Mesenchymal stem cell (in vitro differentiated cells and primary cell): Measurements from ENCODE around the gene GABPB1.
A peak's percentile ranks its signal among the peaks of the same experiment; 100 is the strongest.

Experiments
- DNase-seq: peaks from one replicate; pipeline ENCODE4 v3.0.0-alpha.2; 2013
- H2AFZ ChIP-seq: one replicate; pipeline ENCODE4 v1.6.1; 2013; ENCODE audit warnings: low read depth, mild to moderate bottlenecking, control low read depth, inconsistent platforms, low read length, moderate library complexity
- H2AK5ac ChIP-seq: 2 replicates; pipeline ENCODE4 v1.6.1; 2013; ENCODE audit warnings: low read length, moderate library complexity, mild to moderate bottlenecking, inconsistent platforms; ENCODE audit not compliant: severe bottlenecking
- H2BK120ac ChIP-seq: one replicate; pipeline ENCODE4 v1.6.1; 2013; ENCODE audit warnings: low read depth, mild to moderate bottlenecking, inconsistent platforms, low read length, moderate library complexity
- H2BK12ac ChIP-seq, 2 experiments: one replicate each; pipeline ENCODE4 v1.6.1; 2013; ENCODE audit warnings: inconsistent platforms in 2 of 2, low read length in 2 of 2, mild to moderate bottlenecking in 2 of 2, moderate library complexity in 2 of 2, control low read depth in 1 of 2
- H2BK15ac ChIP-seq: one replicate; pipeline ENCODE4 v1.6.1; 2013; ENCODE audit warnings: mild to moderate bottlenecking, low read depth, inconsistent platforms; ENCODE audit not compliant: poor library complexity, severe bottlenecking
- H2BK5ac ChIP-seq: 2 replicates; pipeline ENCODE4 v1.6.1; 2013; ENCODE audit warnings: low read depth, mild to moderate bottlenecking, low read length, control low read depth, inconsistent platforms; ENCODE audit not compliant: poor library complexity, severe bottlenecking
- H3K14ac ChIP-seq, 2 experiments: one replicate each; pipeline ENCODE4 v1.6.1; 2013; ENCODE audit warnings: inconsistent platforms in 2 of 2, low read length in 2 of 2, control low read depth in 1 of 2, mild to moderate bottlenecking in 1 of 2, moderate library complexity in 1 of 2
- H3K18ac ChIP-seq, 2 experiments: one replicate each; pipeline ENCODE4 v1.6.1; 2013; ENCODE audit warnings: inconsistent platforms in 2 of 2, low read length in 2 of 2, control low read depth in 1 of 2, low read depth in 1 of 2, mild to moderate bottlenecking in 1 of 2
- H3K23ac ChIP-seq, 2 experiments: one replicate each; pipeline ENCODE4 v1.6.1; 2013; ENCODE audit warnings: inconsistent platforms in 2 of 2, low read length in 2 of 2, mild to moderate bottlenecking in 2 of 2, moderate library complexity in 2 of 2, control low read depth in 1 of 2
- H3K27ac ChIP-seq: 2 replicates; pipeline ENCODE4 v1.5.1; 2013; ENCODE audit warnings: mild to moderate bottlenecking, moderate library complexity, low read length, control low read depth, inconsistent platforms; ENCODE audit not compliant: poor library complexity, severe bottlenecking
- H3K27me3 ChIP-seq, 2 experiments: 2 replicates each; pipeline versions ENCODE4 v1.6.1 to v1.7.0; 2013; ENCODE audit warnings: low read length in 2 of 2, mild to moderate bottlenecking in 2 of 2, moderate library complexity in 2 of 2, control low read depth in 1 of 2, inconsistent platforms in 1 of 2; ENCODE audit not compliant: control insufficient read depth in 1 of 2, insufficient read depth in 1 of 2
- H3K36me3 ChIP-seq, 2 experiments: 2 replicates each; pipeline versions ENCODE4 v1.6.1 to v1.7.0; 2013; ENCODE audit warnings: low read length in 2 of 2, control low read depth in 1 of 2, inconsistent platforms in 1 of 2, low read depth in 1 of 2, mild to moderate bottlenecking in 1 of 2; ENCODE audit not compliant: insufficient read depth in 2 of 2, control insufficient read depth in 1 of 2
- H3K4ac ChIP-seq, 2 experiments: one replicate each; pipeline ENCODE4 v1.6.1; 2013; ENCODE audit warnings: inconsistent platforms in 2 of 2, low read length in 2 of 2, mild to moderate bottlenecking in 2 of 2, moderate library complexity in 2 of 2, control low read depth in 1 of 2, low read depth in 1 of 2
- H3K4me1 ChIP-seq: 2 replicates; pipeline ENCODE4 v1.6.1; 2013; ENCODE audit warnings: low read depth, low read length, control low read depth; ENCODE audit not compliant: control insufficient read depth, insufficient read depth
- H3K4me2 ChIP-seq: 2 replicates; pipeline ENCODE4 v1.6.1; 2013; ENCODE audit warnings: low read length, mild to moderate bottlenecking, inconsistent platforms; ENCODE audit not compliant: poor library complexity, severe bottlenecking
- H3K4me3 ChIP-seq, 2 experiments: 2 replicates each; pipeline versions ENCODE4 v1.5.1 to v1.7.0; 2013; ENCODE audit warnings: low read length in 2 of 2, mild to moderate bottlenecking in 2 of 2, control low read depth in 1 of 2, low read depth in 1 of 2; ENCODE audit not compliant: insufficient read depth in 1 of 2
- H3K79me1 ChIP-seq: replicated peaks from 2 replicates; pipeline ENCODE4 v1.6.1; 2013; ENCODE audit warnings: mild to moderate bottlenecking, control low read depth, low read length, inconsistent platforms; ENCODE audit not compliant: poor library complexity, severe bottlenecking
- H3K9ac ChIP-seq: 2 replicates; pipeline ENCODE4 v1.7.0; 2013; ENCODE audit warnings: mild to moderate bottlenecking, low read length, moderate library complexity
- H3K9me3 ChIP-seq: 2 replicates; pipeline ENCODE4 v1.7.0; 2013; ENCODE audit warnings: mild to moderate bottlenecking, low read length; ENCODE audit not compliant: control insufficient read depth
- H4K8ac ChIP-seq: one replicate; pipeline ENCODE4 v1.6.1; 2013; ENCODE audit warnings: inconsistent platforms, mild to moderate bottlenecking, low read length, moderate library complexity
- H4K91ac ChIP-seq: one replicate; pipeline ENCODE4 v1.6.1; 2013; ENCODE audit warnings: mild to moderate bottlenecking, low read length, inconsistent platforms
- WGBS: methylation state at CpG from one replicate; pipeline ENCODE4 v1.1.7; 2013; ENCODE audit warnings: mixed read lengths; 5-methylcytosine and 5-hydroxymethylcytosine counted together

GABPB1 gene

GRCh38 chr15:50287324-50288116 lies 67.5 kb downstream of the GABPB1 start:
- Histone ChIP-seq H2BK5ac (no peak overlapping the region), H3K27me3 (no peaks in the 10 kb centered on the region), H3K36me3 (peaks cover 5 to 63% of the 10 kb centered on the region in 2 experiments), H2BK120ac (no peak overlapping the region), H3K14ac (no peak overlapping the region), H3K4me3 (no peak overlapping the region), H3K9ac (no peak overlapping the region), H3K4ac (no peak overlapping the region), H3K79me1 (peaks cover 5% of the 10 kb centered on the region), H2BK15ac (no peak overlapping the region), H3K4me1 (no peaks in the 10 kb centered on the region), H4K8ac (no peak overlapping the region), H3K4me2 (no peak overlapping the region), H2AFZ (no peak overlapping the region), H3K27ac (no peak overlapping the region), H4K91ac (no peak overlapping the region), H2AK5ac (no peak overlapping the region), H3K23ac (no peak overlapping the region), H2BK12ac (no peak overlapping the region), H3K18ac (no peak overlapping the region), H3K9me3 (no peaks in the 10 kb centered on the region)
- no peak for DNase-seq
- 97% methylated on average over 3 of the region's 6 CpGs for WGBS

DNA sequence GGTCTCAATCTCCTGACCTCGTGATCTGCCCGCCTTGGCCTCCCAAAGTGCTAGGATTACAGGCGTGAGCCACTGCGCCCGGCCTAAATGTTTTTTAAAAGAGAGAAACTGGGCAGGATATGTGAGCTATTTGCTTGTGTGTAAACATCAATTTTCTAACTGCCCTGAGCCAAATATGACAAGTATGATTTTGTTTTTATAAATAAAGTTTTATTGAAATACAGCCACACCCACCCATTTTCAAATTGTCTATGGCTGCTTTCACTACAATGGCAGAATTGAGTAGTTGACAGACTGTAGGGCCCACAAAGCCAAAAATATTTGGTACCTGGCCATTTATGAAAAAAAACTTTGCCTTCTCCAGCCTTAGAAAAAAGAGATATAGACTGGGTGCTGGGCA lies 73.6 kb downstream of the GABPB1 start:
- Histone ChIP-seq H3K14ac (no peak overlapping the region), H3K4me1 (peaks cover 5% of the 10 kb centered on the region), H2BK15ac (no peak overlapping the region), H3K4me3 (no peak overlapping the region), H2BK5ac (no peak overlapping the region), H3K23ac (no peak overlapping the region), H2AFZ (no peak overlapping the region), H2BK12ac (no peak overlapping the region), H3K4ac (no peak overlapping the region), H3K9me3 (no peaks in the 10 kb centered on the region), H4K8ac (no peak overlapping the region), H4K91ac (no peak overlapping the region), H3K9ac (no peak overlapping the region), H2BK120ac (no peak overlapping the region), H3K27ac (no peak overlapping the region), H3K27me3 (no peaks in the 10 kb centered on the region), H3K36me3 (peaks cover 3 to 26% of the 10 kb centered on the region in 2 experiments), H3K79me1 (peaks cover 1% of the 10 kb centered on the region), H2AK5ac (no peak overlapping the region), H3K18ac (no peak overlapping the region), H3K4me2 (no peak overlapping the region)
- DNase-seq, result no peak
- WGBS, result 100% methylated on average over 2 of the region's 5 CpGs

GRCh38 chr15:50280271-50280670 lies 74.7 kb downstream of the GABPB1 start:
- H2BK12ac ChIP-seq, result no peak overlapping the region
- no peak overlapping the region for H2BK120ac ChIP-seq
- H2AFZ ChIP-seq, result no peak overlapping the region
- H3K9me3 ChIP-seq, result no peaks in the 10 kb centered on the region
- no peak overlapping the region for H3K4ac ChIP-seq
- H3K18ac ChIP-seq, result peak overlapping the region in 1 of 2 experiments; percentile 12
- H3K27me3 ChIP-seq, result no peaks in the 10 kb centered on the region
- no peak overlapping the region for H3K27ac ChIP-seq
- H2BK15ac ChIP-seq, result no peak overlapping the region
- no peak overlapping the region for H4K91ac ChIP-seq
- peaks cover 5% of the 10 kb centered on the region for H3K4me1 ChIP-seq
- H3K36me3 ChIP-seq, result peaks cover 3 to 17% of the 10 kb centered on the region in 2 experiments
- no peak for DNase-seq
- no peak overlapping the region for H3K14ac ChIP-seq
- H2AK5ac ChIP-seq, result no peak overlapping the region
- 86% methylated on average over 3 of the region's 3 CpGs for WGBS
- no peak overlapping the region for H2BK5ac ChIP-seq
- peak overlapping the region in 1 of 2 experiments; percentile 69 for H3K23ac ChIP-seq
- H3K4me2 ChIP-seq, result no peak overlapping the region
- H3K4me3 ChIP-seq, result no peak overlapping the region
- H3K9ac ChIP-seq, result no peak overlapping the region
- H3K79me1 ChIP-seq, result peaks cover 1% of the 10 kb centered on the region
- no peak overlapping the region for H4K8ac ChIP-seq

DNA sequence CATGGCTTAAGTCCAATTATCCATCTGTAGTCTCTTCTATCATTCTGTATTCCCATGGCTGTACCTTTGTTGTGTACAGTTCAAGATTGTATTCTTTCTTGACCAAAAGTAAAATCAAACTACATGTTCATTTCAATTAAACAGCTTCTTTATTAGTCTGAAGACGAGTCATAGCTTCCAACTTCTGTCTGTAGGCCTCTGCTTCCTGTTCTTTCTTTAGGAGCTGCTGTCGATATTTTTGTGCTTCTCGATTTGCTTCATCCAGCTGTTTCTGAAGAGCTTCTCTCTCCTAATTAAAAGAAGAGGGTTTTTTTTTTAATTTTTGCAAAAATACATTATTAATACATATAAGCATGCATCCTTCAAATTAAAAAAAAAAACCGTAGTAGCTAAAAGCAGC lies 76.5 kb downstream of the GABPB1 start:
- H3K27me3 ChIP-seq, result no peaks in the 10 kb centered on the region
- H3K9me3 ChIP-seq, result no peaks in the 10 kb centered on the region
- peaks cover 5% of the 10 kb centered on the region for H3K4me1 ChIP-seq
- H3K79me1 ChIP-seq, result peaks cover 1% of the 10 kb centered on the region
- H3K27ac ChIP-seq, result no peak overlapping the region
- no peak overlapping the region for H4K8ac ChIP-seq
- no peak overlapping the region for H3K14ac ChIP-seq
- H3K36me3 ChIP-seq, result peaks cover 3% of the 10 kb centered on the region in 2 experiments
- H2AFZ ChIP-seq, result no peak overlapping the region
- no peak overlapping the region for H3K4me3 ChIP-seq
- H3K18ac ChIP-seq, result no peak overlapping the region
- WGBS, result 100% methylated on average over 3 of the region's 4 CpGs
- no peak overlapping the region for H2BK5ac ChIP-seq
- no peak overlapping the region for H2AK5ac ChIP-seq
- H2BK12ac ChIP-seq, result no peak overlapping the region
- H2BK120ac ChIP-seq, result no peak overlapping the region
- H2BK15ac ChIP-seq, result no peak overlapping the region
- H3K9ac ChIP-seq, result no peak overlapping the region
- no peak overlapping the region for H3K4me2 ChIP-seq
- no peak overlapping the region for H3K4ac ChIP-seq
- no peak for DNase-seq
- H3K23ac ChIP-seq, result no peak overlapping the region
- no peak overlapping the region for H4K91ac ChIP-seq
